ENCODE results near the gene HES3.

Gene HES3

GRCh38 chr1:6281511-6282402 is 37.8 kb downstream of the HES3 start:
- no peak for DNase-seq

- DNase-seq, result no peak
Observed at GRCh38 chr1:6282577-6283270, 38.7 kb downstream of the HES3 start.

- DNase-seq, result no peak
Observed at GRCh38 chr1:6285336-6285735, 41.4 kb downstream of the HES3 start.

- no peak for DNase-seq
Observed at GRCh38 chr1:6286266-6286665, 42.3 kb downstream of the HES3 start.

- no peak for DNase-seq
Observed at GRCh38 chr1:6287029-6287428, 43.0 kb downstream of the HES3 start.

GRCh38 chr1:6287431-6287886 is 43.5 kb downstream of the HES3 start:
- DNase-seq, result no peak

- no peak for DNase-seq
Observed at GRCh38 chr1:6288026-6288425, 44.0 kb downstream of the HES3 start.

- no peak for DNase-seq
Observed at GRCh38 chr1:6288665-6289064, 44.7 kb downstream of the HES3 start.

GRCh38 chr1:6292102-6292501 is 48.1 kb downstream of the HES3 start:
- DNase-seq, result no peak

GRCh38 chr1:6294080-6294889 is 50.3 kb downstream of the HES3 start:
- no peak for DNase-seq

- no peak for DNase-seq
Observed at GRCh38 chr1:6294890-6295556, 51.0 kb downstream of the HES3 start.

All from amniotic stem cell (primary cell).